Astrocyte (in vitro differentiated cells and primary cell): Measurements from ENCODE around the gene KIZ. TPM values are rescaled to one million over a fixed set of nuclear protein-coding genes. Genes with fewer than 3 reads are reported as not detected.
"Not testable (repeated sequence)": the region's sequence is repeated elsewhere in the genome, so short reads cannot be mapped to it uniquely, and the experiment has no call there.

ENCODE experiments used
- DNase-seq: peaks from one replicate; pipeline ENCODE4 v3.0.0-alpha.2; 2010; ENCODE audit warnings: low read depth
- FAIRE-seq: peaks from 2 replicates; lab custom pipeline; 2011; peaks lifted over from hg19 to GRCh38; lab: Jason Lieb, UNC
- H2AFZ ChIP-seq: 2 replicates; pipeline ENCODE4 v1.6.0; 2012; ENCODE audit warnings: low read depth, low read length, inconsistent platforms
- H3K27ac ChIP-seq: 2 replicates; pipeline ENCODE4 v1.5.1; 2011; ENCODE audit warnings: low read depth, low read length, inconsistent platforms
- H3K27me3 ChIP-seq: 2 replicates; pipeline ENCODE4 v1.6.0; 2011; ENCODE audit warnings: low read length, inconsistent platforms; ENCODE audit not compliant: insufficient read depth
- H3K36me3 ChIP-seq: 2 replicates; pipeline ENCODE4 v1.5.1; 2011; ENCODE audit warnings: low read length, inconsistent platforms; ENCODE audit not compliant: insufficient read depth
- H3K4me1 ChIP-seq: 2 replicates; pipeline ENCODE4 v1.5.1; 2011; ENCODE audit warnings: low read length, inconsistent platforms; ENCODE audit not compliant: insufficient read depth
- H3K4me2 ChIP-seq: 2 replicates; pipeline ENCODE4 v1.6.0; 2012; ENCODE audit warnings: low read length, inconsistent platforms
- H3K4me3 ChIP-seq: 2 replicates; pipeline ENCODE4 v1.5.1; 2011; ENCODE audit warnings: low read depth, mild to moderate bottlenecking, low read length, inconsistent platforms; ENCODE audit not compliant: insufficient read depth
- H3K79me2 ChIP-seq: 2 replicates; pipeline ENCODE4 v1.6.0; 2012; ENCODE audit warnings: mild to moderate bottlenecking, low read length, inconsistent platforms; ENCODE audit not compliant: insufficient read depth
- H3K9ac ChIP-seq: 2 replicates; pipeline ENCODE4 v1.6.0; 2012; ENCODE audit warnings: mild to moderate bottlenecking, low read length, inconsistent platforms
- H3K9me3 ChIP-seq: 2 replicates; pipeline ENCODE4 v1.5.1; 2012; ENCODE audit warnings: low read depth, mild to moderate bottlenecking, low read length, inconsistent platforms; ENCODE audit not compliant: insufficient read depth
- H4K20me1 ChIP-seq: 2 replicates; pipeline ENCODE4 v1.6.0; 2012; ENCODE audit warnings: low read length, inconsistent platforms; ENCODE audit not compliant: insufficient read depth
- H3K27ac Mint-ChIP-seq: one replicate; pipeline ENCODE4 v1.8.0; 2021; ENCODE audit warnings: mild to moderate bottlenecking, mixed read lengths; ENCODE audit not compliant: unreplicated experiment
- H3K27me3 Mint-ChIP-seq: one replicate; pipeline ENCODE4 v1.8.0; 2021; ENCODE audit warnings: low read depth, mixed read lengths; ENCODE audit not compliant: unreplicated experiment
- H3K36me3 Mint-ChIP-seq: one replicate; pipeline ENCODE4 v1.8.0; 2021; ENCODE audit warnings: low read depth, mixed read lengths; ENCODE audit not compliant: unreplicated experiment
- H3K4me1 Mint-ChIP-seq: one replicate; pipeline ENCODE4 v1.8.0; 2021; ENCODE audit warnings: low read depth, mixed read lengths; ENCODE audit not compliant: unreplicated experiment
- H3K4me3 Mint-ChIP-seq: one replicate; pipeline ENCODE4 v1.8.0; 2021; ENCODE audit warnings: mild to moderate bottlenecking, moderate library complexity, mixed read lengths; ENCODE audit not compliant: unreplicated experiment
- H3K9me3 Mint-ChIP-seq: one replicate; pipeline ENCODE4 v1.8.0; 2021; ENCODE audit warnings: mild to moderate bottlenecking, mixed read lengths; ENCODE audit not compliant: unreplicated experiment
- CTCF ChIP-seq: IDR thresholded peaks from 2 replicates; pipeline ENCODE4 v1.5.1; 2011; ENCODE audit warnings: low read depth, mild to moderate bottlenecking, inconsistent platforms, low read length, moderate library complexity; ENCODE audit not compliant: insufficient read depth
- EZH2 ChIP-seq: IDR thresholded peaks from 2 replicates; pipeline ENCODE4 v1.6.1; 2012; ENCODE audit warnings: mild to moderate bottlenecking, low read length, inconsistent platforms; ENCODE audit not compliant: insufficient read depth
- total RNA-seq: library from RNA; stranded (reverse); gene quantifications from 2 replicates; pipeline ENCODE4 v1.2.1, GENCODE V29; 2021

KIZ gene
- total RNA-seq, 1 donor from 2014 or later: 9.7 TPM

GRCh38 chr20:21167261-21167660 lies 41.4 kb downstream of the KIZ start:
- FAIRE-seq: no peak
- no peaks in the 10 kb centered on the region for H3K9me3 ChIP-seq
- no peaks in the 10 kb centered on the region for H4K20me1 ChIP-seq
- Mint-ChIP-seq H3K4me1 (no peaks in the 10 kb centered on the region), H3K36me3 (peaks cover 6% of the 10 kb centered on the region), H3K27ac (no peak overlapping the region), H3K27me3 (no peaks in the 10 kb centered on the region), H3K4me3 (no peak overlapping the region), H3K9me3 (peaks cover 3% of the 10 kb centered on the region)
- no peak overlapping the region for H3K4me3 ChIP-seq
- DNase-seq: no peak
- no peak overlapping the region for H3K27ac ChIP-seq
- no peaks in the 10 kb centered on the region for H3K27me3 ChIP-seq
- TF ChIP-seq EZH2 (no peak), CTCF (no peak)
- H2AFZ ChIP-seq: no peak overlapping the region
- no peaks in the 10 kb centered on the region for H3K36me3 ChIP-seq
- no peaks in the 10 kb centered on the region for H3K4me1 ChIP-seq
- H3K4me2 ChIP-seq: no peak overlapping the region
- H3K9ac ChIP-seq: no peak overlapping the region
- H3K79me2 ChIP-seq: no peaks in the 10 kb centered on the region

GRCh38 chr20:21168061-21168460 lies 42.2 kb downstream of the KIZ start:
- not testable (repeated sequence) for H3K4me3 Mint-ChIP-seq, H3K9ac ChIP-seq, H3K36me3 ChIP-seq, H4K20me1 ChIP-seq, H3K27me3 ChIP-seq, H3K27me3 Mint-ChIP-seq, H2AFZ ChIP-seq, FAIRE-seq, H3K9me3 Mint-ChIP-seq, H3K36me3 Mint-ChIP-seq, H3K4me2 ChIP-seq, H3K4me1 ChIP-seq, H3K27ac Mint-ChIP-seq, H3K27ac ChIP-seq, DNase-seq, H3K9me3 ChIP-seq, H3K4me3 ChIP-seq, H3K4me1 Mint-ChIP-seq, H3K79me2 ChIP-seq

GRCh38 chr20:21172626-21173025 lies 46.7 kb downstream of the KIZ start:
- H3K36me3 Mint-ChIP-seq: peaks cover 9% of the 10 kb centered on the region
- H3K9me3 Mint-ChIP-seq: peaks cover 6% of the 10 kb centered on the region
- TF ChIP-seq CTCF (no peak), EZH2 (no peak)
- Histone ChIP-seq H3K9me3 (no peaks in the 10 kb centered on the region), H3K4me2 (no peak overlapping the region), H4K20me1 (no peaks in the 10 kb centered on the region), H3K79me2 (no peaks in the 10 kb centered on the region), H3K4me3 (no peak overlapping the region), H3K9ac (no peak overlapping the region), H3K4me1 (no peaks in the 10 kb centered on the region), H3K36me3 (no peaks in the 10 kb centered on the region), H3K27ac (no peak overlapping the region), H2AFZ (no peak overlapping the region), H3K27me3 (no peaks in the 10 kb centered on the region)
- no peak overlapping the region for H3K27ac Mint-ChIP-seq
- FAIRE-seq (no peak), DNase-seq (no peak)
- H3K4me1 Mint-ChIP-seq: no peaks in the 10 kb centered on the region
- H3K4me3 Mint-ChIP-seq: no peak overlapping the region
- no peaks in the 10 kb centered on the region for H3K27me3 Mint-ChIP-seq
